Stimulated activated CD8-positive, alpha-beta memory T cell treated with anti-CD3 and anti-CD28 coated beads, Interleukin-12 subunit alpha, Interleukin-12 subunit beta, amount 100 ng/mL, for 4 hours (primary cell): ENCODE results near the gene MNS1.
"Not testable (repeated sequence)": the region's sequence is repeated elsewhere in the genome, so short reads cannot be mapped to it uniquely, and the experiment has no call there.

Experiments
- DNase-seq: peaks from one replicate; pipeline ENCODE4 v3.0.0-alpha.2; 2020; ENCODE audit warnings: low read depth

MNS1 gene, protein sequence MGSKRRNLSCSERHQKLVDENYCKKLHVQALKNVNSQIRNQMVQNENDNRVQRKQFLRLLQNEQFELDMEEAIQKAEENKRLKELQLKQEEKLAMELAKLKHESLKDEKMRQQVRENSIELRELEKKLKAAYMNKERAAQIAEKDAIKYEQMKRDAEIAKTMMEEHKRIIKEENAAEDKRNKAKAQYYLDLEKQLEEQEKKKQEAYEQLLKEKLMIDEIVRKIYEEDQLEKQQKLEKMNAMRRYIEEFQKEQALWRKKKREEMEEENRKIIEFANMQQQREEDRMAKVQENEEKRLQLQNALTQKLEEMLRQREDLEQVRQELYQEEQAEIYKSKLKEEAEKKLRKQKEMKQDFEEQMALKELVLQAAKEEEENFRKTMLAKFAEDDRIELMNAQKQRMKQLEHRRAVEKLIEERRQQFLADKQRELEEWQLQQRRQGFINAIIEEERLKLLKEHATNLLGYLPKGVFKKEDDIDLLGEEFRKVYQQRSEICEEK

DNA sequence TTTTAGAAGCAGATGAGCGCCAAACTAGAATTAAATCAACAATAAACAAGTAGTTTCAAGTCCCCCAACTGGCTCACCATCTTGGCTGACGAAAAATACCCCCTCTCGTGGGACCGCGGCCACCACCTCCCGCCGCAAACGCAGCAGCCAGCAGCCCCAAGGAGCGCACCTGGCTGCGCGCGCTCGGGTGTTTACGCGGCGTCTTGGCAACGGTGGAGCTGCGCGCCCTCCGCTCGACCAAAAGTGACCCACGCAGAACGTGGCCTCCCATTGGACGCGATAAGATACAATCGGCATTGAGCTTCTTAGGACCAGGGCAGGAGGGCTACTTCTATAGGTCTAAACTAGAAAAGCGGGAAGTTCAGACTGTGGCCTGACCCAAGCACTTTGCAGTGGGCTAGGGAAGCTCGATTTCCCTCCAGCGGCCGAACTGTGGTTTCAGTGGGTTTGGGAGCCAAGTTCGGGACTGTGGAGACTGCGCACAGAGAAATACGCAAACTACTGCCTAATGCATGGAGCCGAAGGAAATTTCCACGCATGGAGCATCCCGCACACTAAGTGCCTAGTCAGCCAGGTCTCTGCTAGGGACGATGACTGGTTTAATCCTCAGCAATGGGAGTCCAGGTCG is at the start of gene MNS1:
MNS1 (minus strand) TSS at position 245 of the 628 bp plus-strand sequence; CDS start at position 80, 165 bp downstream.
- peak; percentile 24 for DNase-seq

DNA sequence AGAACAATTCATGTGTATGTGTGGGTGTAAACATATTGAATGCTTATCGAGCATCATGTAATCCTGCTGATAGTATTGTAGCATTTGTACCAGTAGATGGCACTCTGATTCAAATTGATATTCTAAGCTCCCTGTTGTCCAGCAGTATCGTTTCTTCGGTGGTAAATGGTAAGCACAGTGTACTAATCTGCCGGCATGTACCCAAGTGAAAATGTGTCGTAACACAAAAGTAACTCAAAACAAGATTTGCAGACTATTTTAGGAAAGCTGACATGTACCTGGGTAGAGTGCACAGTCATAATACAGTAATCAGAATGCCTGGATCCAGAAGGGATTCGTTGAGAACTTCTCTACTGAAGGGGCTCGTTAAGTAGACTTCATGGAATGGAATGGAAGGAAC is 31.7 kb upstream of the MNS1 start:
- DNase-seq, result no peak

GRCh38 chr15:56495533-56495932 is 30.6 kb upstream of the MNS1 start:
- no peak for DNase-seq

DNA sequence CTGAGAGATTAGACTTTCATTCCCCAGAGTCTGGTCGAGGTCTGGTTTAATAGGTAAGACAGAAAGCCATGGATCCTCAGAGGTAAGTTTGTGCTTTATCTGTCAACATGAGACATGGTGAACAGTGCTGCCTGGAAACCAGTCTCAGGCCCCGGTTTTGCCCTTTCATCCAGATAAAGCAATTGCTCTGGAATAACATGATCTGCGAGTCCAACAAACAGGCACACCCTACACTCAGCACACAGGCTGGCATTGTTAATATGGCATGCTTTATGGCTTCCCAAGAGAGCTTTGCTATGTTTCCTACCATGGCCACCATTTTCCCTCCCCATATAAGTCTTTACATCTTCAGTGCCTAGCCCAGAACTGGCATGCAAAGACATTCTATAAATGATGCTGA is 30.1 kb upstream of the MNS1 start:
- DNase-seq, result no peak

- no peak for DNase-seq
Measured at GRCh38 chr15:56492791-56493555, 28.0 kb upstream of the MNS1 start.

DNA sequence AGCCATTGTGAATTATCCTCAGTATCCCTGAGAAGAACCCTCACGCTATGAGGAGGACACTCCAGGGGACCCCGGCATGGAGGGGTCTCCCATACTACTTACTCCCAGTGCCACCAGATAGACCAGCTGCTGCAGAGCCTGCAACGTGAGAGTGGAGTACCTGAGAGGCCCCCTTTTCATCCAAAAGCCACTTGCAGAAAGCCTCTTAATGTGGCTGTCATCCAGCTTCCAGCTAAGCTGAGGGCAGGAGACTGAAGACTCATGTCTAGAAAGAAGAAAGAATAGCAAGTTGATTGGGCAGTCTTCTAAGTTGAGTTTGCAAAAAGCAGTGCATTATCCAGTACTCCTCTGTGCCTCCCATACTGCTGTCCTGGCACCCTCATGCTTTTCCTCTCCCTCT is 27.3 kb upstream of the MNS1 start:
- no peak for DNase-seq

- peak; percentile 4 for DNase-seq
Measured at GRCh38 chr15:56491110-56491722, 26.3 kb upstream of the MNS1 start.

DNA sequence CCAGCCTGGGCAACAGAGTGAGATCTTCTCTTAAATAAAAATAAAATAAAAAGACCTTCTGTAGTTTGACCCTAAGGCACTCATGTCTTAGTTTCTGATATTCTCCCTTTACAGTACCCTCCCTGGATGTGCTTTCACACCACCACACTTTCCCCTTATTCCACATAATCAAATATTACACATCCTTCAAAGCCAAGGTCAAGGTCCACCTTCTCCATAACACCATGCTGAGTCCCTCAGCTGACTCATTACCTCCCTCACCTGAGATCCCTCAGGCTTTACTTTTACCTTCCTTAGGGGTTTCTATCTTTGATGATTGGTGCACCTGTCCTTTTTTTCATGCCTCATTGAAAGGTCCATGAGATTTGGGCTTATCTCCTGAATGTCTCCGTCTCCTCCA is 25.5 kb upstream of the MNS1 start:
- DNase-seq, result no peak

DNA sequence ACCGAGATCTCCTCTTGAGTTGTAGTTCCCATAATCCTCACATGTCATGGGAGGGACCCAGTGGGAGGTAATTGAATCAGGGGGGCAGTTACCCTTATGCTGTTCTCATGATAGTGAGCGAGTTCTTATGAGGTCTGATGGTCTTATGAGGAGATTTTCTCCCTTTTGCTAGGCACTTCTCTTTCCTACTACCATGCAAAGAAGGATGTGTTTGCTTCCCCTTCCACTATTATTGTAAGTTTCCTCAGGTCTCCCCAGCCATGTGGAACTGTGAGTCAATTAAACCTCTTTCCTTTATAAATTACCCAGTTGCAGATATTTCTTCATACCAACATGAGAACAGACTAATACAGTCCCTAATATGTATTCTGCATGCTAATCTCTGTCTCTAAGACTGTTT is 21.3 kb upstream of the MNS1 start:
- DNase-seq, result not testable (repeated sequence)

DNA sequence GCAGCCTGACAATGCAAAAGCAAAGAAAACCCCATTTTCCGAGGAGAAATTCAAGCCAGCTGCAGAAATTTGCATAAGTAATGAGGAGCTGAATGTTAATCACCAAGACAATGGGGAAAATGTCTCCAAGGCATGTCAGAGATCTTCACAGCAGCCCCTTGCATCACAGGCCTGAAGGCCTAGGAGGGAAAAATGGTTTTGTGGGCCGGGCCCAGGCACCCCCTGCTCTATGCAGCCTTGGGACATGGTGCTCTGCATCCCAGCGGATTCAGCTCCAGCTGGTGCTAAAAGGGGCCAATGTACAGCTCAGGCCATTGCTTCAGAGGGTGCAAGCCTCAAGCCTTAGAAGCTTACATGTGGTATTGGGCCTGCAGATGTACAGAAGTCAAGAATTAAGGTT is 20.5 kb upstream of the MNS1 start:
- not testable (repeated sequence) for DNase-seq

- DNase-seq, result no peak
Measured at GRCh38 chr15:56484287-56484686, 19.4 kb upstream of the MNS1 start.

DNA sequence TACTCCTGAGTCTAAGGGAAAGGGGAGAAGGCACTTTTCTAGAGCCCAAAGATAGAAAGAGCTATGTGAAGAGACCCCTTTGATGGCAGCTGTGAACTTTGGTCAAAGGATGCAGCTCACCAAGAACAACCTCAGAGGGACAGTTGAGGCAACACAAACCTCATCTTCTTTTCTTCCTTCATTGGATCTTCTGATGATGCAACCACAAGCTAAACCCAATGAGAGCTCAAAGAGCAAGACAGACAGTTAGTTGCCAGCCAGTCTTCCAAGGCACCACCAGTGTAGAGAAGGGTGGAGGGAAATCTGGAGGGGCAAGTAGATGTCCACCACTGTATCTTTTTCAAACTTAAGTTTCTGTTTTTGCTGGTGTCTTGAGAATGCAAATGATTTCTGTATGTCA is 10.4 kb upstream of the MNS1 start:
- no peak for DNase-seq

DNA sequence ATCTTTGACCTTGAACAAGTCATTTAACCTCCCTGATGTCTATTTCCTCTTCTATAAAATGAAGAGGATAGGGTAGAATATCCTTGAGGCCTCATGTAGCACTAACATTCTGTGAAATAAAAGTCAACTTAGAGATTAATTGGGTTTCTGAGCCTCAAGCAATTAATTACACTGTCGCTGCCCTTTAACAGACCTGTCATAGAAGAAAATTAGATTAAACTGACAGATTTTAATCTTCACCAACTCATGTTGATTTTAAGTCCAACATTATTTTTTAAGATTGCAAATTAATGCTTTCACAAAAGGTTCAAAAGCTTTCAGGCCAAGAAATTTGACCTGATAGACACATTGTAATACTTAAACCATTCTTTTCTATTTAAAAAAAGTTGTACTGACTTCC is 8.1 kb upstream of the MNS1 start:
- no peak for DNase-seq

- no peak for DNase-seq
Measured at GRCh38 chr15:56472278-56472677, 7.3 kb upstream of the MNS1 start.

DNA sequence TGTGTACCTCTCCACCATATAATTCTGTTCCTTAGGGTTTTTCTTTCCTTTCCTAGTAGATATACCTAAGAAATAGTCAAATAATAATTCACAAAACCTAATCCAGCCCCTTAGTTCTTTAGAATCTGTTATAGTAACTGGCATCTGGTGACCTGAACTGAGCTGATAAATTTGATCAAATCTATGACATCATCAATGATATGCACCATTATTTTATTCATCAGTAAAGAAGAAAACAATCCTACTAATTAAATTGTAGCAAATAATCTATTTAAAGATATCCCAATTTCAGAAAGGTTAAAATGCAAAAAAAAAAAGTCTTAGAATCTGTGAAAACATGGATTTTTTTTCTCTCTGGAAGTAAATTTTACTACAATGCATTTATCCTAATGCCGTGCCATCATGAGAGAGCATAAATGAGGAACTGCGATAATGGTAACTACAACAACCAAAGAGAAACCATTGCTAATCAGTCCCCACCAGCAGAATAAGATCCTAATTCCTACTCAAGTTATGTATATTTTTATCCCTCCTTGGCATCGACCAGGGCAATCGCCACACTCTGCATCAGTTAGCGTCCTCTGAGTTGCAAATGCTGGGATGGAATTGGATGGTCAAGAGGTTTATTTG is 6.6 kb upstream of the MNS1 start:
- no peak for DNase-seq

GRCh38 chr15:56469483-56469882 is 4.5 kb upstream of the MNS1 start:
- no peak for DNase-seq

GRCh38 chr15:56468401-56468800 is 3.5 kb upstream of the MNS1 start:
- DNase-seq, result no peak

- DNase-seq, result no peak
Measured at GRCh38 chr15:56467616-56468015, 2.7 kb upstream of the MNS1 start.

- DNase-seq, result no peak
Measured at GRCh38 chr15:56460947-56461346, 4.0 kb downstream of the MNS1 start.

DNA sequence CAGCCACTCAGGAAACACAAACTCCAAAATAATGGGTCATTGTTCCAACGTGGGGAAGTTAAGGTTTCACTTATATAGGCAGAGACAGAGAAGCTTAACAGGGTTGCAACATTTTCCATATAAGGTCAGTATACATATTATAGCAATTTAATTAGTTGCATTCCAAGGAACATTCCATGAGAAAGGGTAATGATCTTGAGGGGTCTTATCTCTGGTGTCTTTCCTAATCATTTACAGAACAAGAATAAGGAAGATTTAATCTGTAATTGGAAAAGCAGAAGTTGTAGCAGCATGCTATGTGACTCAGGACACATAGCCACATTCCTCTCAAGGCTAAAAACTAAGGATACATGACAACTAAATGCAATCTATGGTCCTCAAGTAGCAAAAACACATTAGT is 4.9 kb downstream of the MNS1 start:
- DNase-seq, result no peak

DNA sequence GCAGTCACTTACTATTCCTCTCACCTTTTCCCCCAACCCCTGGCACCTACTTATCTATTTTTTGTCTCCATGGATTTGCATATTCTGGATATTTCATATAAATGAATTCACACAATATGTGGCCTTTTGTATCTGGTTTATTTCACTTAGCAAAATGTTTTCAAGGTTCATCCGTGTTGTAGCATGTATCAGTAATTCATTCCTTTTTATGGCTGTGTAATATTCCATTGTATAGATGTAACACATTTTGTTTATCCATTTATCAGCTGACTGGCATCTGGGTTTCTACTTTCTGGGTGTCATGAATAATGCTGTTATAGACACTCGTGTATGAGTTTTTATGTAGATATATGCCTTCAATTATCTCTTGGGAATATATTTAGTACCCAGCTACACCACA is 5.8 kb downstream of the MNS1 start:
- DNase-seq, result no peak

- no peak for DNase-seq
Measured at GRCh38 chr15:56456229-56456628, 8.7 kb downstream of the MNS1 start.
